Glutamatergic neuron (in vitro differentiated cells): Measurements from ENCODE around the gene PLCG2. TPM values are rescaled to one million over a fixed set of nuclear protein-coding genes. Genes with fewer than 3 reads are reported as not detected.
"Not testable (repeated sequence)": the region's sequence is repeated elsewhere in the genome, so short reads cannot be mapped to it uniquely, and the experiment has no call there.

Experiments
- DNase-seq: peaks from one replicate; pipeline ENCODE4 v3.0.0; 2022
- H3K27ac Mint-ChIP-seq: one replicate; pipeline ENCODE4 v1.8.0; 2020; ENCODE audit warnings: mild to moderate bottlenecking, mixed read lengths, inconsistent platforms; ENCODE audit not compliant: unreplicated experiment
- H3K27me3 Mint-ChIP-seq: one replicate; pipeline ENCODE4 v1.8.0; 2020; ENCODE audit warnings: mild to moderate bottlenecking, moderate library complexity, mixed read lengths, inconsistent platforms; ENCODE audit not compliant: unreplicated experiment
- H3K36me3 Mint-ChIP-seq: one replicate; pipeline ENCODE4 v1.8.0; 2020; ENCODE audit warnings: mild to moderate bottlenecking, mixed read lengths, inconsistent platforms; ENCODE audit not compliant: unreplicated experiment
- H3K4me1 Mint-ChIP-seq: one replicate; pipeline ENCODE4 v1.8.0; 2020; ENCODE audit warnings: mild to moderate bottlenecking, low read depth, mixed read lengths, inconsistent platforms; ENCODE audit not compliant: unreplicated experiment
- H3K4me3 Mint-ChIP-seq: one replicate; pipeline ENCODE4 v1.8.0; 2020; ENCODE audit warnings: mild to moderate bottlenecking, mixed read lengths, inconsistent platforms; ENCODE audit not compliant: unreplicated experiment
- H3K9me3 Mint-ChIP-seq: one replicate; pipeline ENCODE4 v1.8.0; 2020; ENCODE audit warnings: mild to moderate bottlenecking, moderate library complexity, mixed read lengths, inconsistent platforms; ENCODE audit not compliant: unreplicated experiment
- CTCF ChIP-seq: fragments of 200-600 bp; sonication (generic); IDR thresholded peaks from one replicate; pipeline ENCODE4 v1.5.0; 2021; ENCODE audit not compliant: partially characterized antibody, unreplicated experiment
- total RNA-seq: library from RNA; stranded (reverse); fragmentation: NEBNext Ultra II Directional; extraction: Animal tissue kit (Norgen Biotek cat#: 25700); gene quantifications from one replicate; pipeline ENCODE4 v1.2.1, GENCODE V29; 2021; ENCODE audit not compliant: unreplicated experiment

The PLCG2 gene
- total RNA-seq, 1 donor from 2014 or later: 0.49 TPM

- TF ChIP-seq CTCF: no peak
- Mint-ChIP-seq H3K27me3 (no peaks in the 10 kb centered on the region), H3K4me1 (no peaks in the 10 kb centered on the region), H3K4me3 (no peak overlapping the region), H3K9me3 (peaks cover 1% of the 10 kb centered on the region), H3K27ac (no peak overlapping the region), H3K36me3 (no peaks in the 10 kb centered on the region)
- no peak for DNase-seq
Observed at GRCh38 chr16:81799138-81799504, 20.0 kb downstream of the PLCG2 start.

- H3K27me3 Mint-ChIP-seq, H3K27ac Mint-ChIP-seq, H3K4me3 Mint-ChIP-seq, H3K4me1 Mint-ChIP-seq, H3K9me3 Mint-ChIP-seq, DNase-seq, H3K36me3 Mint-ChIP-seq: not testable (repeated sequence)
Observed at GRCh38 chr16:81801724-81802123, 22.6 kb downstream of the PLCG2 start.

- H3K36me3 Mint-ChIP-seq: peaks cover 4% of the 10 kb centered on the region
- H3K27ac Mint-ChIP-seq: no peak overlapping the region
- no peak for TF ChIP-seq CTCF
- H3K27me3 Mint-ChIP-seq: no peaks in the 10 kb centered on the region
- H3K4me3 Mint-ChIP-seq: no peak overlapping the region
- H3K4me1 Mint-ChIP-seq: no peaks in the 10 kb centered on the region
- peaks cover 1% of the 10 kb centered on the region for H3K9me3 Mint-ChIP-seq
- no peak for DNase-seq
Observed at GRCh38 chr16:81803332-81803731, 24.2 kb downstream of the PLCG2 start.

GRCh38 chr16:81804134-81804610 is 25.1 kb downstream of the PLCG2 start:
- H3K4me3 Mint-ChIP-seq: no peak overlapping the region
- no peak for TF ChIP-seq CTCF
- H3K36me3 Mint-ChIP-seq: peaks cover 4% of the 10 kb centered on the region
- H3K9me3 Mint-ChIP-seq: peaks cover 1% of the 10 kb centered on the region
- no peak for DNase-seq
- H3K27ac Mint-ChIP-seq: no peak overlapping the region
- no peaks in the 10 kb centered on the region for H3K27me3 Mint-ChIP-seq
- H3K4me1 Mint-ChIP-seq: no peaks in the 10 kb centered on the region

- H3K27ac Mint-ChIP-seq: no peak overlapping the region
- TF ChIP-seq CTCF: no peak
- peaks cover 4% of the 10 kb centered on the region for H3K36me3 Mint-ChIP-seq
- H3K4me1 Mint-ChIP-seq: no peaks in the 10 kb centered on the region
- H3K9me3 Mint-ChIP-seq: no peaks in the 10 kb centered on the region
- no peak for DNase-seq
- no peak overlapping the region for H3K4me3 Mint-ChIP-seq
- no peaks in the 10 kb centered on the region for H3K27me3 Mint-ChIP-seq
Observed at GRCh38 chr16:81806696-81807095, 27.6 kb downstream of the PLCG2 start.

GRCh38 chr16:81807767-81808358 is 28.8 kb downstream of the PLCG2 start:
- DNase-seq: no peak
- no peak overlapping the region for H3K27ac Mint-ChIP-seq
- H3K27me3 Mint-ChIP-seq: no peaks in the 10 kb centered on the region
- H3K4me1 Mint-ChIP-seq: no peaks in the 10 kb centered on the region
- peaks cover 4% of the 10 kb centered on the region for H3K36me3 Mint-ChIP-seq
- TF ChIP-seq CTCF: no peak
- no peak overlapping the region for H3K4me3 Mint-ChIP-seq
- H3K9me3 Mint-ChIP-seq: peaks cover 2% of the 10 kb centered on the region
